GM19328 (cell line): ENCODE results near the gene IER3.
"Not testable (repeated sequence)": the region's sequence is repeated elsewhere in the genome, so short reads cannot be mapped to it uniquely, and the experiment has no call there.

Experiments
- ATAC-seq: cut with Tn5 transposase; IDR thresholded peaks from one replicate; pipeline ENCODE4 v1.9.1; 2021; ENCODE audit warnings: mild to moderate bottlenecking, moderate library complexity; ENCODE audit not compliant: unreplicated experiment

Gene IER3

GRCh38 chr6:30769088-30769852 lies 24.9 kb upstream of the IER3 start:
- ATAC-seq: no peak

- ATAC-seq: no peak
These were observed 24.3 kb upstream of the IER3 start for GRCh38 chr6:30768634-30769087.

DNA sequence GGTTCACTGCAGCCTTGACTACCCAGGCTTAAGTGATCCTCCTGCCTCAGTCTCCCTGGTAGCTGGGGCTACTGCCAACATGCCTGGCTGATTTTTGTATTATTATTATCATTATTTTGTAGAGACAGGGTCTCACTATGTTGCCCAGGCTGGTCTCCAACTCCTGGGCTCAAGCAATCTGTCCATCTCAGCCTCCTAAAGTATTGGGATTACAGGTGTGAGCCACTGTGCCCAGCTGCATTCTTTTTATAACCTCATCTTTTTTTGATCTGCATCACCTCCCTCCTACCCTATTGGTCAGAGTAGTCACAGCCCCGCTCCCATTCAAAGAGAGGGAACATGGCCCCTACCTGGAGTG lies 23.6 kb upstream of the IER3 start:
- ATAC-seq: no peak

GRCh38 chr6:30767158-30767943 lies 23.0 kb upstream of the IER3 start:
- no peak for ATAC-seq

- ATAC-seq: no peak
These were observed 22.3 kb upstream of the IER3 start for GRCh38 chr6:30766461-30767157.

DNA sequence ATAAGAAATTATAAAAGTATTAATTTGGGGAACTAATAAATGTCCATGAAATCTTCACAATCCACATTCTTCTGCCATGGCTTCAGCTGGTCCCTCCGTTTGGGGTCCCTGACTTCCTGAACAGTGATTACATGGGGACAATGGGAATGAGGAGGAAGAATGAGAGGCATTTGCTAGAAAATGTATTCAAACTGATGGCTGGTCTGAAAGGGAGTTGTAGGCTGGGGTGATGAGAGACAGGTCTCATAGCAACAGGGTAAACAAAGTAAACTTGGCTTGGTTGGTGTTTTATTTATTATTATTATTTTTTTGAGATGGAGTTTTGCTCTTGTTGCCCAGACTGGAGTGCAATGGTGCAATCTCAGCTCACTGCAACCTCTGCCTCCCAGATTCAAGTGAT lies 21.1 kb upstream of the IER3 start:
- not testable (repeated sequence) for ATAC-seq

DNA sequence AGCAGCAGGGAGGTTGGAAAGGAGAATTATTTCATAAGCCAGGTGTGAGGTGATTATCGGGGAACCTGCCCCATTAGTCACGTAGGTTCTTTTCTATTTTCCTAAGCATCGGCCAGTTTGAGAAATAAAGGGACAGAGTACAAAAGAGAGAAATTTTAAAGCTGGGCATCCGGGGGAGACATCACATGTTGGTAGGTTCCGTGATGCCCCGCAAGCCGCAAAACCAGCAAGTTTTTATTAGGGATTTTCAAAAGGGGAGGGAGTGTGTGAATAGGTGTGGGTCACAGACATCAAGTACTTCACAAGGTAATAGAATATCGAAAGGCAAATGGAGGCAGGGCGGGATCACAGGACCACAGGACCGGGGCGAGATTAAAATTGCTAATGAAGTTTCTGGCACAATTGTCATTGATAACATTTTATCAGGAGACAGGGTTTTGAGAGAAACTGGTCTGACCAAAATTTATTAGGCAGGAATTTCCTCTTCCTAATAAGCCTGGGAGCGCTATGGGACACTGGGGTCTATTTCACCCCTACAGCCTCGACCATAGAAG lies 20.2 kb upstream of the IER3 start:
- ATAC-seq: not testable (repeated sequence)

DNA sequence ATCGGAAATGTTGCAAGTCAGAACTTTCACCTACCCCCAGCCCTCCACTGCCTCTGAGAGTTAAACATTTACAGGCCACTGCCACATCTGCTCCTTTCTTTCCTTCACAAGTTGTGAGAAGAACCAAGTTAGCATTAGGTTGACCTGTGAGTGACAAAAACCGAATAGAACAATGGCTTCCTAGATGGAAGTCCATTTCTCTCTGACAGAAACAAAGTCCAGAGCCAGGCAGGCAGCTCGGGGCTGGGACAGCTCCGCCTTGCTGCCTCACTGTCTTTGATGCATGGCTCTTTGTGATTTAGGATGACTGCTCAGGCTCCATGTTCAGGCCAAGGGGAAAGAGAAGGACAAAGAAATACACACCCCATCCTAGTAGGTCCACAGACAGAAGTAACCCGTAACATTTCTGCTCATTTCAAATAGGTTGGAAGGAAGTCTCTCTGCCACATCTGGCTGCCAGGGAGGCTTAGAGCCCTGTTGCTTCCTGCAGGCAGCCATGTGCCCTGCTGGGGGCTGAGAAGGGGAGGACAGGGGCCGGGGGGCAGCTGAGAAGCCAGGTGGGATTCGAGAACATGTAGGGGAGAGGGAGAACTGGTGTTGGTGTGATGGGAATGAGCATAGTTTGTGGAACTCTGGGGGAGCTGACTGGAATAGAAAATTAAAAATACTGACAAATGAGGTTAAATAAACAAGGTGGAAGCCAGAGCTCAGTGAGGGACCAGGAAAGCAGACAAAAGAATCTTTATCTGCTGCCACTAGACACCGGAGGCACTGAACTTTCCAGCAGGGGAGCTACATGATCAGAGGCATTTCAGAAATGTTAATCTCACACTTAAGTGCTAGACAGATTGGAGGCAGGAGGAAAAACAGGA lies 19.5 kb upstream of the IER3 start:
- no peak for ATAC-seq

GRCh38 chr6:30763155-30763617 lies 18.8 kb upstream of the IER3 start:
- no peak for ATAC-seq

DNA sequence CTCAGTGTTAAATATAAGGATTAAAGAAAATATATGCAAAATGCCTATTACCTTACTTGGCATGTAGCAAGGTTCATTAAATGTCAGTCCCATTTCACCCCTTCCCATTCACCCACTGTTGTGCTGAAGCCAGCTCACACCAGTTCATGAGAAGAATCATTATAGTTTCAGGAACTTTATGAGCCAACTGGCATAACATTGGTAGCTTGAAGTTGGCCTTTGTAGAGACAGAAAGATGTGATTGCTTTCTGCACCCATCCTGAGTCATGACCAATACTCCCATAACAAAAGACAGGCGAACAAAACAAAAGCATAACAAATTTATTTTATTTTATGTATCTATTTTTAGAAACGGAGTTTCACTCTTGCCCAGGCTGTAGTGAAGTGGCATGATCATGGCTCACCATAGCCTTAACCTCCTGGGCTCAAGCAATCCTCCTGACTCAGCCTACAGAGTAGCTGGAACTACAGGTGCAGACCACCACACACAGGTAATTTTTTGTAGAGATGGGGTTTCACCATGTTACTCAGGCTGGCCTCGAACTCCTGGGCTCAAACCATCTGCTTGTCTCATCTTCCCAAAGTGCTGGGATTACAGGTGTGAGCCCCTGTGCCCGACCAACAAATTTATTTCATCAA lies 17.6 kb upstream of the IER3 start:
- ATAC-seq: no peak

DNA sequence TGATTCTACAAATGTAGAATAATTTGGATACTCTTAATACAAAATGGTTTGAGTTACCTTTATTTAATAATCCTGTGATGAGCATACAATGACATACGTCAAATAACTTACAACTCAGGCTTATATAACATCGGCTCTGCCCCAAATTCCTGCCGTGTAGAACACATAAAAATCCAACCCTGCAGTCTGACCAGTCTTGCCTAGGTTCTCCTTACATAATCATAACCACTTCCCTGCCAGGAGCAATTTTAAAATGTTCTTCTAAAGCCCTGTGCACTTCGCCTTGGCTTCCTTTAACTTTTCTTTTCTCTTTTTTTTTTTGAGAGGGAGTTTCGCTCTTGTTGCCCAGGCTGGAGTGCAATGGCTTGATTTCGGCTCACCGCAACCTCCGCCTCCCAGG lies 16.2 kb upstream of the IER3 start:
- ATAC-seq: no peak

DNA sequence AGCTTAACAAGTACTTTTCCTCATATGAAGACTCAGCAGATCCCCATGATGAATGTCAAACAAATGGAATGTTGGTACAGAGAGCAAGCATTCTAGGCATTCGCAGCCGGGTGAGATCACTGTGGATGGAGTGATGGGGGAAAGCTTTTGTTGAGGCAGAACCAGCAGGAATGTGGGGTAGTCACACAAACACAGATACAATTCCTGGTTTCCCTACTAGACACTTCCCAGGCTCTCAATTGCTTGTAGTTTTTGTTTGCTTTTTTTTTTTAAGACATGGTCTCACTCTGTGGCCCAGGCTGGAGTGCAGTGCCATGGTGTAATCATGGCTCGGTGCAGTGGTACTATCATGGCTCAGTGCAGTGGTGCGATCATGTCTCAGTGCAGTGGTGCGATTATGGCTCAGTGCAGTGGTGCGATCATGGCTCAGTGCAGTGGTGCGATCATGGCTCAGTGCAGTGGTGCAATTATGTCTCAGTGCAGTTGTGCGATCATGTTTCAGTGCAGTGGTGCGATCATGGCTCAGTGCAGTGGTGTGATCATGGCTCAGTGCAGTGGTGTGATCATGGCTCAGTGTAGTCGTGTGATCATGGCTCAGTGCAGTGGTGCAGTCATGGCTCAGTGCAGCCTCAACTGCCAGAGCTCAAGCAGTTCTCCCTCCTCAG lies 15.4 kb upstream of the IER3 start:
- ATAC-seq: no peak

- ATAC-seq: no peak
These were observed 13.0 kb upstream of the IER3 start for GRCh38 chr6:30757261-30757904.

DNA sequence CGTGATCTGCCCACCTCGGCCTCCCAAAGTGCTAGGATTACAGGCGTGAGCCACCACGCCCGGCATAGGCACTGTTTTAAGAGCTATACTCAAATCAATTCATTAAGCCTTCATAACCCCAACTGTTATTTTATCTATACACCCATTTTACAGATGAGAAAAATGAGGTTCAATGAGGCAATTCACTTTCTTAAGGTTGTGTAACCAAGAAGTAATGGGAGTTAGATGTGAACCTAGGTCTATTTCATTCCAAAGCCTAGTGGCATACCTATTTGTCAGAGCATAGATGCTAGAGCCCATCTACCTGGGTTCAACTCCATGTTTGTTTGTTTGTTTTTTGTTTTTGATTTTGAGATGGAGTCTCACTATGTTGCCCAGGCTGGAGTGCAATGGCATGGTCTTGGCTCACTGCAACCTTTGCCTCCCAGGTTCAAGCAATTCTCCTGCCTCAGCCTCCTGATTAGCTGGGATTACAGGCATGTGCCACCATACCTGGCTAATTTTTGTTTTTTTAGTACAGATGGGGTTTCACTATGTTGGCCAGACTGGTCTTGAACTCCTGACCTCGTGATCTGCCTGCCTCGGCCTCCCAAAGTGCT lies 12.2 kb upstream of the IER3 start:
- not testable (repeated sequence) for ATAC-seq

- ATAC-seq: no peak
These were observed 10.3 kb upstream of the IER3 start for GRCh38 chr6:30754631-30755030.

- no peak for ATAC-seq
These were observed 8.0 kb upstream of the IER3 start for GRCh38 chr6:30752157-30752927.

- no peak for ATAC-seq
These were observed 6.0 kb upstream of the IER3 start for GRCh38 chr6:30750379-30750668.
